Measurements from ENCODE around the gene BRD1.

Gene BRD1

GRCh38 chr22:49800408-49801238, 27.1 kb downstream of the BRD1 start:
- no peak for DNase-seq

DNA sequence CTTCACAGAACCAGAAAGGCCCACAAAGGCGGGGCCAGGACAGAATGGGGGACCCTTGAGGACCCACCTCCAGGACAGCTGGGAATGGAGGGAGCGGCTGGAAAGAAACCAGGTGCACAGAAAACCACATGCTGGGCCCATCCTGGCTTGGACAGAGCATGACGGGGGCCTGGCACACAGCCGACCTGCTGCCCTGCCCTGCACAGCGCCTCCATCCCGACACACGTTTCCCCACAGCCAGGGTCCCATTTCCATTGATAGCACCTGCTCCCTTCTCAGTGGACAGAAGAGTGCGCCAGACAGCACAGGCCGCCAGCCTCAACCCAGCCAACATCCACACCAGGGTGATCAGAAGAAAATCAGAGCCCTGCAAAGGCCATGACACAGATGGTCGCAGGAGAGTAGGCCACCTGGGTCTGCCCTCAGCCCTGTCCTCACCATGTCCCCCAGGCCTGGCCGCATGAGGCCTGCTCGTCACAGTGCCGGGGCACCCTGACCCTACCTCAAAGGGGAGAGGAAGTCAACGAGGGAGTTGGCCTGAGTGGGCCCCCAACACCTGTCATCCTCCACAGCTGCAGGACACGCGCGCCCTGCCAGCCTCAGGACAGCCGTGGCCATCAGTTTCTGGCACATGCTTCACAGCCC, 28.1 kb downstream of the BRD1 start:
- no peak for DNase-seq

- DNase-seq: no peak
Observed at GRCh38 chr22:49798486-49799151, 29.1 kb downstream of the BRD1 start.

DNA sequence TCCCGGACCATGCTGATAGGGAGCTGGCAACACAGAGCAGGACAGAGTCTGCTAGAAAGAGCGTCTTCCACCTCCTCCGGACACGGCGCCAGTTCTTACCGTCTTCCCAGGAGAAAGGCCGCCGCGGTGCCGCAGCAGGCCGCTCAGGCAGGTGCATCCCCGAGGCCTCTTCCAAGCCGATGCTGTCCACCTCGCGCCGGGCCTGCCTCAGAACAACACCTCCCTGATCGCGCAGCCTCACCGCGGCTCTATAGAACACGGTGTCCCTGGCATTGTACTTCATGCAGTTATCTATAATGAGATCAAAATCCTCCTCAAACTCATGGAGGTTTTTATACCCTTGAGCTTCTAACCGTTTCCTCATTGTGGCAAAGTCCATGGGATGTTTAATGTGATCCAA, 30.0 kb downstream of the BRD1 start:
- DNase-seq: no peak

DNA sequence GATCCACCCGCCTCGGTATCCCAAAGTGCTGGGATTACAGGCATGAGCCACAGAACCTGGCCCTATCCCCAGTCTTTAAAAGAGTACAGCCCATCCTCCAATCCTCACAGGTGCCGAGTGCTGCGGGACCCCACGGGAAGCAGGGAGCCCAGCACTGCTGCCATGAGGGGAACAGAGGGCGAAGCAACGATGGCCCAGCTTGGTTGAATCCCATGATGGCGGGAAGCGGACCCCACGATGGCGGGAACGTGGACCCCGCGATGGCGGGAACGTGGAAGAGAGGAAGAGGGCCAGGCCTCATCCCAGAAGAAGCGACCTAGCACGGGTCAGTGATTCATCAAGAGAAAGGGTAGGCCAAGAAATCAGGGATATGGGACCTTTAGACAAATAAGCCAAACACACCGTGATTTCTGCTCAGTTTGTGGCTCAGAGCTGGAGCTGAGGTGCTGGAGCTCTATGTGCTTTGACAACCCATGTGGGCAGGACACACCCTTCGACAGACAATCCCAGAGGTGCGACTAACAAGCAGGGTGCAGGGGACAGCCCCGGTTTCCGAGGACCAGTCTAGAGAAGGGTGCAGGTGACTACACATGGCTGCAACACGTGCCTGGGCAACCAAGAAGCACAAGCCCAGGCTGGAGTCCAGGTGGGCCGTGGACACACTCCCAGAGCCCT, 30.9 kb downstream of the BRD1 start:
- no peak for DNase-seq

DNA sequence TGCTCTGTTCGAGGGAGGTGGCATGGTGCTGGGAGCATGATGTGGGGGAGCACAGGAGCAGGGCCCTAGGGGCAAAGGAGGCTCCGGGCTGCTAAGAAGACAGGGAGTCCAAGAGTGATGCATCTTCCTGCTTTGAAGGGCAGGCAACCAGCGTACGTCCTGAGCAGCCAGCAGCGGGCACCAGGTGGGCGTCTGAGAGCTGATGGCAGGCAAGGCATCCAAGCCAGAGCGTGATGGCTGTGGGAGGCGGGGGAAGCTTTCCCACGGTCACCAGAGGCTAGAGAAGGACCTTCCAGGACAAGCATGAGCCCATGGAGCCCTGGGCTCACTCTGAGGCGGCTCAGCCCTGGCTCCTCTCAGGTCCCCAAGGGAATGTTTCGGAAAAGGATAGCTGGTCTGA, 32.2 kb downstream of the BRD1 start:
- no peak for DNase-seq

DNA sequence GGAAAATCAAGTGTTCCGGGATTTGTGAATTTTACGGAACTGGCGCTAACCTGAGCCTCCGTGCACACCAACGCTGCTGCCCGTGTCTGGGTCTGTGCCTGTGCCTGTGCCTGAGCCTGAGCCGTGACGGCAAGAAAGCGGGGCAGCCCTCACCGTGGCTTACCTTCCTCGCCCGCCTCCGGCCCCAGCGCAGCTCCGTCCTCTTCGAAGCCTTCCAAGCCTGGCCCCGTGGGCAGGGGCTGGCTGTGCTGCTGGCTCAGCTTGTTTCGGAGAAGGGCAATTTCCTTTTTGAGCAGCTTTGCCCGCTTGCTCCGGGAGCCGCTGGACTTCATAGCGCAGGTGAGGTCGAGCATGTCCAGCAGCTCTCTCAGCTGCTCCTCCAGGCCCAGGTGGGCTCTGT, 33.8 kb downstream of the BRD1 start:
- no peak for DNase-seq

DNA sequence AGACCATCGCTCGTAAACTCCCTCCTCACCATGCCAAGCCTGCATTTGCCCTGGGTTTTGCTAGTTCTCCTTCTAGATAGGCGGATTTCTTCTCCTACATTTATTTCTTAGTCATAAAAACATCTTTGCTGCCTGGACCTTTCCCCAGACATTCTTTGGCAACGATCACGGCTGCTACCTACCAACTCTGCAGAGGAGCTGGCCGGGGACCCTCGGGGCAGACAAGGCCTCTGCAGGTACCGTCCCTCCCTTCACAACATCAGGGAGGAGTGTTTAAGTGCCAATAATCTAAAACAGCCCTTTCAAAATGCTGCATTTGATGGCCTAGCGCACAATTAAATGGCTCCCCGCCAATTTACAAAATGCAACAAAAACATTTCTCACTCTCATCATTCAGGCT, 34.4 kb downstream of the BRD1 start:
- DNase-seq: no peak

GRCh38 chr22:49792107-49792506, 35.6 kb downstream of the BRD1 start:
- DNase-seq: no peak

DNA sequence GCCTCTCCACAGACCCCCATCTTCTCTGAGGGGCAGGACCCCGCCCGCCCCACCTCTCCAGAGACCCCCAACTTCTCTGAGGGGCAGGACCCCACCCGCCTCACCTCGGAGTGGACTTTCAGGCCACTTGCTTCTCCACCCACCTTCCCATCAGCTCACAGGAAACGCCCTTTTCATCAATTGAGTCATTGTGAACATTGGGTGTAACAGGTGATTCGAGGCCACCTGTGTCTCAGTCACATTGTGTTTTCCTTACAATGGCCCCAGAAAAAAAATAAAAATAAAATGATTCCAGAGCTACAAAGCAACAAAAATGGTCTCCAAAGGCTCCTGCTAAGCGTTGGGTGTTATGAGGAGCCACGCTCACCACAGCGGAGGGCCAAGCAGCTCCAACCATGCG, 36.0 kb downstream of the BRD1 start:
- no peak for DNase-seq

GRCh38 chr22:49790912-49791311, 36.8 kb downstream of the BRD1 start:
- no peak for DNase-seq

GRCh38 chr22:49789289-49790141, 38.2 kb downstream of the BRD1 start:
- DNase-seq: no peak

DNA sequence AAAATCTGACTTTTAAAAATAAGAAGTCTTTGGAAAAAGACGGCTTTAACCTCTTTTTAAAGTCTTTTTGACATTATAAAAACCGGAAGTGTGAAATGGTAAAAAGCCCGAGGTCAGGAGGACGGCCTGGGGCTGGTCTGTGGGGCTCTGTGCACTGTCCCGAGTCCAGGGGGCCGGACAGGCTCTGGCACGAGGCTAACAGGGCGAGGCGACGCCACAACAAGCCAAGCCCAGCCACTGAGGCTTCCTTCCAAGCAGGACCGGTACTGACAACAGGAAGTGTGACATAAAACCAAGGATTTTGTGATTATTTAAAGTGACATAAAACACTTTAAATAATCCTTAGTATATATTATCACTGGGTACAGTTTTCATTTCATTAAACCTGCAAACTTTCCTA, 39.2 kb downstream of the BRD1 start:
- no peak for DNase-seq

- no peak for DNase-seq
Observed at GRCh38 chr22:49787861-49788260, 39.8 kb downstream of the BRD1 start.

- no peak for DNase-seq
Observed at GRCh38 chr22:49786976-49787706, 40.5 kb downstream of the BRD1 start.

GRCh38 chr22:49785841-49786471, 41.7 kb downstream of the BRD1 start:
- no peak for DNase-seq

- no peak for DNase-seq
Observed at GRCh38 chr22:49785046-49785521, 42.6 kb downstream of the BRD1 start.

DNA sequence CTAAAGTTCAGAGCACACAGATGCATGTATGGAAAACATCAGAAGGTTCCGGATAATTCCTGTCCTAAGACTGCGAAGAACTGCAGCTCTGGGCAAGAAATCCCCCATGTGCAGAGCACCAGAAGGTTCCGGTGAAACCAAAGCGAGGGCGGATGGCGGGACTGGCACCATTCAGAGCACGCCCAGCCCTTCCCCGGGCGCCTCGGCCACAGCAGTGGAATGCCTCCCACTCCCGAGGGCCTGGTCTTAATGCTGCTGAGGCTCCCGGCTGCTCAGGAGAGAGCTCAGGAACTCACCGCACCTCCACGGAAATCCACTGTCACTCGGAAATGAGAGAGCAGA, 43.1 kb downstream of the BRD1 start:
- DNase-seq: no peak

DNA sequence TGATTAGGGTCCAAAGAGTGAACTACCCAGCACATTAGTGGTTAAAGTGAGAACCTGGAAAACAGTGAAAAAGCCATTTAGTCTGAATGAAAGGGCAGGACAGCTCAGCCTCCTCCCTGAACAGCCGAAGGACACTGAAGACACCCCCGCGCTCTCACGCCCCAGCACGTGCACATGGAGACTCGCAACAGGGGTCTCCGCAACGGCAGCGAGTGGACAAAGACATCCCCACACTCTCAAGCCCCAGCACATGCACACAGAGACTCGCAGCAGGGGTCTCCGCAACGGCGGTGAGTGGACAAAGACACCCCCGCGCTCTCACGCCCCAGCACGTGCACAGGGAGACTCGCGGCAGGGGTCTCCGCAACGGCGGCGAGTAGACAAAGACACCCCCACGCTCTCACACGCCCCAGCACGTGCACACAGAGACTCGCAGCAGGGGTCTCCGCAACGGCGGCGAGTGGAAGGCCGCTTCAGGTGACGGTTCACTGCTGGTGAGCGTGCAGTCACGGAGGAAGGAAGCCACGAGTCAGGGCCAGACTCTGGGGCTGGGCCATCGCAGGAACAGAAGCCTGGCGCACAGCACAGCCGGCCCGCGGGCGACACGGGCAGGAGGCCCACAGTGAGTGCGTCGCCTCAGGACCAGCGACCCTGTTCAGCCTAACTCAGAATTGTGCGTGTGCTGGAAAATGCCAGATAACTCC, 43.6 kb downstream of the BRD1 start:
- no peak for DNase-seq

GRCh38 chr22:49783036-49783746, 44.5 kb downstream of the BRD1 start:
- DNase-seq: no peak

Measured in DMS 273 treated with DMSO at 0.1 percent for 48 hours (cell line).